ENCODE results near the gene ZNF750.
A peak's percentile ranks its signal among the peaks of the same experiment; 100 is the strongest.

ZNF750 gene

DNA sequence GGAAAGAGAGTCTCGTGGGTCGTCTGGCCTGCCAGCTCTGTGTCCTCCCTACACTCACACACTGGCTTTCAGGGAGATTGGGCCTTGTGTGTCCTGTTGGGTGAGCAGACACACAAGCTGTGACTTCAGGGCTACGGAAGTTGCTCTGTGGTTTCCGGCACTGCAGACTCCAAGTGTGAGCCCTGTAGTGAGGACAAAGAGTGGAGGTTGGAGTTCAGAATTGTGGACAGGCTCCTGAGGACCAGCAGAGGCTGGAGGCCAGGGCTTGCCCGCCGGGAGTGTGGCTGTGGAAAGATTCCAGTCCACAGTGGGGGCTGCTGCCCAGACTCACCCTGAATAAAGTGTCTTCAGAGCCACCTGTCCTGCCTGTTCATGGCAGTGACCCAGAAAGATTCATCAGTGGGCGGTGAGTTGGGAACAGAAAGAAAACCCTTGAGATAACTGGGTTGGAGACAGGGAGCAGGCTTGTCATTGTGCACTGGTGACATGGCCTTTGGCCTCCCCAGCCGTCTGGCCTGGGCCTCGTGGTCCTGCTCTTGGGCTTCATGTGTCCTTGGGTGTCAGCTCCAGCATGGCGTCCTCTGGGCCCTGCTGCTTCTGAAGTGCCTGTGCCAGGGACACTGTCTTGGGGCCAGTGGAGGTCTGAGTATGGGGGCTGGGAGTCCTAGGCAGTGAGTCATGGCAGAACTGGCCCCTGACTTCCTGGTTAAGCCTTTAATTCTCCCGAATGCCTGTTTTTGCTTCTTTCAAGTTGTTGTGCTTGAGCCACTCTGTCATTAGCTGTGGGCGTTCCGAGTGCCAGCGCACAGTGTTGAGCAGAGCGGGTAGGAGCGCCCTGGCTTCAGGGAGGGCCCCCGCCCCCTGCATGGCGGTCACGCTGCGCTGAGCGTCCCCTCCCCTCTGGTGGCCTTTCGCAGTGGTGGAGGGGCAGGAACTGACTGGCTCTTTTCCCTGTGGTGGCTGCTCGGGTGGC is 19.9 kb upstream of the ZNF750 start:
- DNase-seq, result peak; percentile 77

DNA sequence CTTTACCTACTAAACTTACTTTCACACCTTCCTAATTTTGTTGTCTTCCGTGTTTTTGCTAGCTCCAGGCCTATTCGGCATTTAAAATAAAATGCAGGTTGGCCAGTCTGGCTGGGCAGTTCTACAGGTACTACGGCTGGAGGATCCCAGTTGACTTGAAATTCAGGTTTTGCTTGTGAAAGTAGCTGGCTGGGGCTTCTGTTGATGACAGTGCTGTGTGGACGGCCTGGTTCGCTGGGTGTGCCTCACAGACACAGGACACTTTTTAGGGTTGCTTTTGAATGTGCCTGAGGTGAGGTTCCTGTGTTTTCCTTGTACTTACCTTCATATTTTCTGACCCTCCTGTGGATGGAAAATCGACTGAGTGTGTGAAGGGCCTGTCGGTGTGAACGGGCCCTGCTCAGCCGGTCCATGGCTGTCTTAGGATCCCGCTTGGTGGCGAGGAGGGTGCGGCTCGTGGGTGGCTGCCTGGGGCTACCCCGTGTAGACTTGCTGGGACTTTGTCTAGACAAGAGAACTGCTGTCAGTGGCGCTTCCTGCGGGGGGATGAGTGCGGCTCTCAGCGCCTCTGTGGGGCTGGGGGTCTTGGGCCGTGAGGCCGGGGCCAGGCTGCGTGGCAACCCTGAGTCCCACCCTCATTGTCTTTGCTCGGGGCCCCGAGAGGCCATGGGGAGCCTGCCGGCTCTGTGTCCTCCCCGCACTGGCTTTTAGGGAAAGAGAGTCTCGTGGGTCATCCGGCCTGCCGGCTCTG is 18.7 kb upstream of the ZNF750 start:
- peak; percentile 64 for DNase-seq

DNA sequence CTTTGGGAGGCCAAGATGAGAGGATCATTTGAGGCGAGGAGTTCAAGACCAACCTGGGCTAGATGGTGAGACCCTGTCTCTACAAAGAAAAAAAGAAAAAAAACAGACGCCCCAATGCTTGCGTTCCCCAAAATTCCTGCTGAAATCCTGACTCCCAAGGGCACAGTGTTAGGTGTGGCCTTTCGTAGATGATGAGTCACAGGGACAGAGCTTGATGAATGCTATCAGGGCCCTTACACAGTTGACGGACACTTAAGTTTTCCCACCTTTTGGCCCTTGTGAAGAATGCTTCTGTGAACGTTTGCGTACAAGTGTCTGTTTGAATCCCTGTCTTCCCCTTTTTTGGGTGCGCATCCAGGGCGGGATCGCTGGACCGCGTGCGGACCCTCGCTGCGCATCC is 16.5 kb upstream of the ZNF750 start:
- no peak for DNase-seq

DNA sequence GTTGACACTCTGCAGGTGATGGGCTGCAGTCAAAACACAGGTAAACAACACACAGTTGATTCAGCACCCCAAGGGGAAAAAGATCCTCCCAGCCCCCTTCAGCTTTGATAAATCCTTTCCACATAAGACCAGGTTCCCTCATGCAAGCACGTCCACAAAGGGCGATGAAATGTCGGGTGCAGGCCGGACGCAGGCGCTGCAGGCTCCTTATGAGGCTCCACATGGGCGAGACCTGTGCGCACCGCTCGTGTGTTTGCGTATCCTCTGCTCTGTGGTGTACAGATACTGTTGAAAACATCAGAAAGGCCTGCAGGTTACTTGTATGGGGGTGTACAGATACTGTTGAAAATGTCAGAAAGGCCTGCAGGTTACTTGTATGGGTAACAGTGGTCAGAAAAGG is 14.4 kb upstream of the ZNF750 start:
- no peak for DNase-seq

DNA sequence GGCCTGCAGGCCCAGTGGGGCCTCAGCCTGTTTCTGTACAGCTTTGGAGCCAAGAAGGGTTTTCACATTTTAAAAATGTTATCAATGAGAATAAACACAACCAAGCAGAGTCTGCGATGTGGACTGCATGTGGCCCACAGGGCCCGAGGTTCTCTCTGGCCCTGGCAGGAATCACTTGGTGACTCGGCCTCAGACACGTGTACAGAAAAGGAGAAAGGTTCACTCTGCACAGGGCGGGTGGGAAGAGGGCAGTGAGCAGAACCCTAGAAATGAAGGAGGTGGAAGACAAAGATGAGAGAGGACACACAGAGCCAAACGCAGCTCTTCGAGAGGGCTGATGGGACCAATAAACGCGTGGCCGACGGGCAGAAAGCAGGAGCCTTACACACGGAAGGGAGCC is 11.6 kb upstream of the ZNF750 start:
- no peak for DNase-seq

DNA sequence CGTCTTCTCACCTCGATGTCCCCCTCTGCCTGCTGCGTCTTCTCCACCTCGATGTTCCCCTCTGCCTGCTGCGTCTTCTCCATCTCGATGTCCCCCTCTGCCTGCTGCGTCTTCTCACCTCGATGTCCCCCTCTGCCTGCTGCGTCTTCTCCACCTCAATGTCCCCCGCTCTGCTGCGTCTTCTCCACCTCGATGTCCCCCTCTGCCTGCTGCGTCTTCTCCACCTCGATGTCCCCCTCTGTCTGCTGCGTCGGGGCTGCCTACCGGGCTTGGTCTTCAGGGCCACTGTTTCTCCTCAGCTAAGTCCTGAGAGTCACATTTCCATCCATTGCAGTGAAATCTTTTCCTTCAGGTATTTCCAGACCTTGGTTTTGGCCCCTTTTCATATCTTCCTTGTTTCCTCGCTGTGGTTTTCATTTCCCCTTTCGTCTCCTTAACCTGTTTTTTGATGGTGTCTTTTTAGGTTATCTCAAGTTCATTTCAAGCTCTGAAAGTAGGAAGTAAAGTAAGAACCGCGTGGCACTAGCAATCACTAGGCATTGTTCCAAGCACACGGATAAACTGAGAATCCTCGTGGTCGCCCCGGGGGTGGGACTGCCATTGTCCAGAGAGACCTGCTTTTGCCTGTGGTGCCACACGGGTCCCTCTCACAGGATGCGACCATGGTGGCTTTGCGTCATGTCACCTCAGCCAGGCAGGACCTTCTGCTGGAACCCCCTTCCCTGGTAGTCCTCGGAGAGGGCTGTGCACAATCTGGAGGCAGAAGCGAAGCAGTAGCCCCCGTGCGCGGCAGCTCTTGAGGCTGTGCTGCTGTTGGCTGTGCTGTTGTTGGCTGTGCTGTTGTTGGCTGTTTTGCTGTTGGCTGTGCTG is 9.5 kb upstream of the ZNF750 start:
- no peak for DNase-seq

DNA sequence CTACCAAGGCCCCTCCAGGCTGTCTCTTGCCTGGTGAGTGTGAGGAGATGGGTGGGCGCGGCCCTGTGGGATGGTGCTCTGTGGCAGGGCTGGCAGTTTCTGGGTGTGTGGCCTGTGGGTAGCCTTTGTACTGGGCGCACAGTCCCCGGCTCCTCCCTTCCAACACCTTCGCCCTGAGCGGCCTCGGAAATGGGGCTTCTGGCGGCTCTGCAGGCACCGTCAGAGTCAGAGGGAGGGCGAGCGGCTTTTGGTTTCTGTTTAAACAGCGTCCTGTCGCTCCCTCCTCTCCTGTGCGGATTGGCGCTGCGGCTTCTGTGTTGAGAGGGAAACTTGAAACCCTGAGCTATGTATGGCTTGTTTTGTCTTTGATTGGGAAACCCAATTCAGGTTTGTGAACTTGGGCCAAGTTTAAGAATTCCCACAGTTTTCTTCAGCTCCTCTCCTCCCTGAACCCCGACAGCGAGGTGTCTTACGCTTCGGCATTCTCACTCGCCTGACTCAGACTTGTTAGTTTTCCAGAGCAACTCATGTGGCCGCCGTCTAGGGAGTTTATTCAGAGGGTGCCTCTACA is 8.3 kb upstream of the ZNF750 start:
- peak; percentile 56 for DNase-seq

DNA sequence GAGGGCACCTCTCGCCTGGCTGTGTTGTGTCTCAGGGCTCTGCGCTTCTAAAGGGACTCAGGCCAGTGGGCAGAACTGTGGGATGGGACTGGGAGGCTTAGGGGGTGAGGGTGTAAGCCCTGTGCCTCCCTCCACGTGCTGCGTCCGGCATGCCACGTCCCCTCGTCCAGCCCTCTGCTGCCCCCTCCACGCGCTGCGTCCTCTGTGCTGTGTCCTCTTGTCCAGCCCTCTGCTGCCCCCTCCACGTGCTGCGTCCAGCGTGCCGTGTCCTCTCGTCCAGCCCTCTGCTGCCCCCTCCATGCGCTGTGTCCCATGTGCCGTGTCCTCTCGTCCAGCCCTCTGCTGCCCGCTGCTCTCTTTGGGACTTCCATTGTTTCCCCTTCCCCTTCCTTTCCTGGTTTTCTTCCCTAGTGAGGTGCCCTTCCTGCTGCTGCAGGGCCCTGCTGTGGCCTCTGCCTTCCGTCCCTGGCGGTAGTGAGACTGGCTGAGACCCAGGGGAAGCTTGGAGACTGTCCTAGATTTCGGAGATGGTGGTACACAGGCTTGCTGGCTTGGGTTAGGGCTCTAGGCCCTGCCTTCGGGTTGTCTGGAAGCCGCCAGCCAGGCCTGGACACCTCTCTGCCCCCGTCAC is 6.4 kb upstream of the ZNF750 start:
- no peak for DNase-seq

DNA sequence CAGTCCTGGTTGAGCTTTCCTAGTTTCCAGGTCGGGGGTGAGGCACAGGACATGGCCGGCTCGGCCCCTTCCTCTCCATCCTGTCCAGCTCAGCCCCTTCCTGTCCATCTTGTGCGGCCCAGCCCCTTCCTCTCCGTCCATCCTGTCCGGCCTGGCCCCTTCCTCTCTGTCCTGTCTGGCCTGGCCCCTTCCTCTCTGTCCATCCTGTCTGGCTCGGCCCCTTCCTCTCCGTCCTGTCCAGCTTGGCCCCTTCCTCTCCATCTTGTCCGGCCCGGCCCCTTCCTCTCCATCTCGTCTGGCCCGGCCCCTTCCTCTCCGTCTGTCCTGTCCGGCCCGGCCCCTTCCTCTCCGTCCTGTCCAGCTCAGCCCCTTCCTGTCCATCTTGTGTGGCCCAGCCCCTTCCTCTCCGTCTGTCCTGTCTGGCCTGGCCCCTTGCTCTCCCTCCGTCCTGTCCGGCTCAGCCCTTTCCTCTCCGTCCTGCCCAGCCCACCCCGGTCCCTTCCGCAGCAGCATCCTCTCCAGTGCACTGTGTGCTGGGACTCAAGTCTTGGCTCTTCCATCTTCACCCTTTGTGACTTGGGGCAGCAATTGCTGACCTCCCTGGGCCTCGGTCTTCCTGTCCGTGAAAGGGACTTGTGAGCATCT is 5.5 kb upstream of the ZNF750 start:
- no peak for DNase-seq

DNA sequence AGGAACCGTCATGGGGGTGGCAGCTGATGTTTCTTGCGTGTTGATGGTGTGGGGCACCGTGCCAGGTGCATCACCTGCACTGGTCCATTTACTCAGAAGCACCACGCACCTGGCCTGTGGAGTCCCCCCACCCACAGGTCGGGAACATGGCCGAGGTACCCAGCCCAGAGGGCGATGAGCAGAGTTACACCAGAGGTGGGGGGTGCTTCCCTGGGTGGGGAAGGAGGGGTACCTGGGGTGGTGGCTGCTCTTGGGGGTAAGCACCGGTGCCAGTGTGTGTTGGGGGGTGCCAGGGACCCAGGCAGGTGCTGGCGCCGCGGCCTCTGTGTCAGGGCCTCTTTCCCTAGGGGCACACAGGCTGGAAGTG is 5.0 kb upstream of the ZNF750 start:
- DNase-seq, result no peak

DNA sequence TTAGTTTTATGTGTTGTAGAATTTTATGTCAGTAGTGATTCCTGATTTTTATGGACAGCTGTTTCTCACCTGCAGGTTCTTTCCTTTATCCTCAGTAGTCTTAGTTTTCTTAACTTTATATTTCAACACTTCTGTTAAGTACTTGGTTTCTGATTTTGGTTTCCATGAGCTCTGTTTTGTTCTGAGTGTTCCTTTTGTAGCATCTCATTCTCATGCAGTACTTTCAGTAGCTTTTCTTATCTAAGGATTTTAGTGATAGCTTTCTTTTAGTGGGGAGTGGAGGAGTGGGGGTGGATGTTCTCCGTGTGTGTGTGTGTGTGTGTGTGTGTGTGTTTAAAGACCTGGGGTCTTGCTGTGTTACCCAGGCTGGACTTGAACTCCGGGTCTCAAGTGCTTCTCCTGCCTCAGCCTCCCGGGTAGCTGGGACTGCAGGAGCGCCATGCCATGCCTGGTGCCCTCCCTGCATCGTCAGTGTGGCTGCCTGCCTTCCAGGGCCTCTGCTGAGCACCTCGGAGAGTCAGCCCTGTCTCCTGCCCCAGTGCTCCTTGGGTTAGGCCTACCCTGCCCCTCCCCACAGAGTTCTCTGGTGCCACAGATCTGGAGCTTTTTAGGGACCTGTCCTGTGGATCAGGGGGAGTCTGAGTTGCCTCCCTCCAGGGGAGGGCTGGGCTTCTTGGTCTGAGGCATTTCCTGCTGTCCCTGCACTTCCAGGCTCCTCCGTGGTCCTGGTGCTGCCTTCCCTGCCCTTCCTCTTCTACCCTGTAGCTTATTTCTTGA is 4.3 kb upstream of the ZNF750 start:
- DNase-seq, result no peak

DNA sequence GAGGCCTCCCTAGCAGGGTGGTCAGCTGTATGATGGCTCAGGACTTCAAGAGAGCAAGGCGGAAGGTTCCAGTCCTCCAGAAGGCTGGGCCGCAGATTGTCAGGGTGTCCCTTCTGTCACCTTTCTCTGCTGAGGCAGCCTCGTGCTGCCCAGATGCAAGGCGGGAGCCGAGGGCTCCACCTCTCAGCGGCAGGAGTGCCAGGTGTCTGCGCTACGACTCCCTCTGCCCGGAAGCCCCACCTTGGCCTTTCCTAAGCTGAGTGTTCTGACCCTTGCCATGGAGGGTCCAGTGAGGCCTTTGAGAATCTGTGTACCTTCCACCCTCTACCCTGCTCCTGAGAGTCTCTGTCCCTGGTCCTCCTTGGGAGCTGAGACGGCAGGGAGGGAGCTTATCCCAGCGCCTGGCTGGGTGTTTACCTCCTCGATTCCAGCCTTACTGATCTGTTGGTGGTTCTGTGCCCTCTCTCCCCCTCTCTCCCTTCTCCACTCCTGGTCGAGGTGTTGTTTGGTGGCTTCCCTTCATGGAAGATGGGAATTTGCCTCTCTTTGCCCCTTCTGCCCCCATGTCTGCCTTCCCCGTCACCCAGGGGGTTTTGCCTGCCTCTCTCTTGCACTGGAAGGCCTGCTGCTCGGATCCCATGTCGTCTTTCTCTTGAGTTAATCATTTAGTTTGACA is 2.2 kb upstream of the ZNF750 start:
- no peak for DNase-seq

DNA sequence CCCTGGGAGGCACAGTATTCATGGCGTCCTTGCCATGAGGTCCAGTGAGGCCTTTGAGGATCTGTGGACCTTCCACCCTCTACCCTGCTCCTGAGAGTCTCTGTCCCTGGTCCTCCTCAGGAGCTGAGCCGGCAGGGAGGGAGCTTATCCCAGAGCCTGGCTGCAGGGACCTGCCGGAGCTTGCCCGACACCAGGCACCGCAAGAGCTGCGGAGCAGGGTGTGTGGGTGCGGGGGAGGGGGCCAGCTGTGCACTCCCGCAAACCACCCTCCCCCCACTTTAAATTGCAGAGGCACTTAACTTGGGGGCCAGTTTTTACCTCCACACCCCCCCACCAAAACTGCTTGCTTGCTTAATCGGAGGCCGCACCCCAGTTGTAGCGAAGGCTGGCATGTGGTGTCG is 609 bp upstream of the ZNF750 start:
- no peak for DNase-seq

DNA sequence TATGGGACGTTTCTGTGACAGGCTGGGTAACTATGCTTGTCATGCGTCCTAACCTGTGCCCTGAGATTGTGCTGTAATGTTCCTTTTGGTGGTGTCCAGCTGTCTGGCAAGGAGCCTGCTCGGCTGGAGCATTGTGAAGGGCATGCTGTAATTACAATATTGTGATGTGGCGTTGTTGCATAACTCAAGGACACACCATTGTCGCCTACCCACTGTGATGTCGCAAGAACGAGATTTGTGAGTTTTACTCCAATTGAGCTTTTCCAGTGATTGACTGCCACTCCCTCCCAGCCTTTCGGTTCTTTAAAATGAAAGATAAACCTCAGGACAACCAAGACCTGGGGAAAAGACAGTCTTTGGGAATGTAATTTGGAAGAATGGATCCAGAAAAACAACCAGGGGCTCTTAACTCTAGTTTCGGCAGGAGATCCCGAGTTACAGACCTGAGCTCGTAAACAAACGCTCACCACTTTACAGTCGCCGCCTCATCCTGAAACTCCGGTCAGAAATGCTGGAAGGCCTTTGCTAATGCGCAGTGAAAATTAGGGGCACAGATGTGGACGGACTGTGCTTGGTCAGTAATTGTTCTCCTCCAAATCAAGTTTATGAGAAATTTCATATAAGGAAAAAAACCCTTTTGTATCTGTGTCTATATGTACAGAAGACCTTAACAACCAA is 1.3 kb downstream of the ZNF750 start:
- no peak for DNase-seq

DNA sequence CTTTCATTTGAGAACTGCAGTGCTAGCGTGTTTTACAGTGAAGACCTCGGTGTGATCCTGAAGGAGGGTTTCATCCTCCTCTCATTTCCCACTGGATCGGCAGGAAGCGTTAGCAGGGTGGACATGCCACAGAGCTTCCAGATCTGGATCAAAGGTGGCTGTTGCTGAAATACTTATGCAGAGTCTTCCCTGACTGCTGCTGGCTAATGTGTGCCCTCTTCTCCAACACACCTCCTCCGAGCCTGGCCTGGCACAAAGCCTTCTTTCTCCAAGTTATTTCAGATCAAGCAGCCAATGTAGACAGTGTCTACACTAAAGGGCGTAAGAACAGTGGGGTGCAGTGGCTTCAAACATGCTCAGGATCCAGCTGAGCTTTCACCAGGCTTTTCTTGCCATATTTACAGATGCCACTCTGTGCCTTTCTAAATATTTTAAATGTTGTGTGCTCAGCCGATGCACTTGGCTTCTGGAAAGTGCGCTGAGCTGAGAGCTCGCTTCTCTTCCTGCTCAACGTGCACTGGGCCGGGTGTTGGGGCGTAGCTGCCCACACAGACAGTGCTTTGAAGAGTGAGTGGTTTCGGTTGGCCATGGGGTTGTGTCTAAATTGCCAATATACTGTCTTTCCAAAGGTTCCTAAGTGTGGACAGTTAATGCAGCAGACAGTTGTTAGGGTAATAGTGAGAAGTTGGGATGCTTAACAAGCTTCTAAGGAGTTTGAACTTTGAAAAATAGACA is 2.1 kb downstream of the ZNF750 start:
- no peak for DNase-seq

DNA sequence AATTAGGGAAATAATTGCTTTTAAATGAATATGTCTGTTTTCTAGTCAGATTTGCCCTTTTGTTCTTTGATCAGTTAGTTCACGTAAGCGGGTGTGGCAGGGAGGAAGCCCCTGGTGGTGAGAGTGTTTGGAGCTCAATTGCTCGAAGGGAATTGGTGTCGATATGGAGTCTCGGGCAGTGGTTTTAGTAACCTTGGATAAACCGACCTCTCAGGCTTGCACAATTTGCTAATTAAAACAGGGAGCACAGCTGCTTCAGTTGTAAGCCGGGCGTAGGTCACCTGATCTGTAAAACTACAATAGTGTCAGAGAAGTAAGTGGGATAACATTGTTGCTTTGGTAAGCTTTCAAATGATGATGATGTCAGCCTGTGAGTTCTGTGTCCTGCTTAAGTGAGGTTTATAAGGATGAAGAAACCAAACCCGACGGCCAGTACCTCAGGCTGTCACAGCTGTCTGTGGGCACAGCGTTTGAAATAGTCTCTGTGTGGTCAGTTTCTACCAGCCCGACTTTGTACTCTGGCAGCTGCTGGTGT is 2.9 kb downstream of the ZNF750 start:
- DNase-seq, result no peak

DNA sequence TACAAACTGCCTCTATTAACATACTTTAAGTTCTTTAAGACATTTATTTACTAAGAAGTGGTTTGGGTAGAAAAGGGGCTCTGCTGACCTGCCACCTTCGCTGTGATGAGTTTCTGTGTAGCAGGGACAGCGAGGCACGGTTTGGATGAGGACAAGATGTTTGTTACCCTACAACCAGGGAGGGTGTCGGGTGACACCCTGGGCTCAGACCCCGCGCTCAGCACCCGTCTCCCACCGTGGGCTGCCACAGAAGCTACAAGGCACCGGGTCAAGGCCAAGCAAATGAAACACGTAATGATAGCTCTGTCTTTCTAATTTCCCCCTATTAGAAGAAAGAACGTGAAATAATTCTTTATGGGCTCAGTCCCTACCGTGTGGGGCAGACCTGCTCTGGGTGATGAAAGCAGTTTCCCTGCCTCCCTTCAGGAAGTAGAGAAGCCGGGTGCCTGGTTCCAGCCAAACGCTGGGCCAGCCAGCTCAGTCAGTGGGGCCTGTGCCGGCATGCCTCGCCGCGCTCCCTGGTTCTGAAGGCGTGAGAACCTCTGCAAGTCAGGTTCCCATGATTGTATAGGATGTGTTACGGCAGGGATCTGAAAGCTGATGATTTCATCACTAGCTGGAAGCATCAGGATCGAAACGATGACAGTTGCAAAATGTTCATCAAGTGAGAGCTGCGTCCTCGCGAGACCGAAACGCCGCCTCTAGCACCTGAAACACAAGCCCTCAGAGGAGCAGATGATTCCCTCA is 3.9 kb downstream of the ZNF750 start:
- DNase-seq, result no peak

DNA sequence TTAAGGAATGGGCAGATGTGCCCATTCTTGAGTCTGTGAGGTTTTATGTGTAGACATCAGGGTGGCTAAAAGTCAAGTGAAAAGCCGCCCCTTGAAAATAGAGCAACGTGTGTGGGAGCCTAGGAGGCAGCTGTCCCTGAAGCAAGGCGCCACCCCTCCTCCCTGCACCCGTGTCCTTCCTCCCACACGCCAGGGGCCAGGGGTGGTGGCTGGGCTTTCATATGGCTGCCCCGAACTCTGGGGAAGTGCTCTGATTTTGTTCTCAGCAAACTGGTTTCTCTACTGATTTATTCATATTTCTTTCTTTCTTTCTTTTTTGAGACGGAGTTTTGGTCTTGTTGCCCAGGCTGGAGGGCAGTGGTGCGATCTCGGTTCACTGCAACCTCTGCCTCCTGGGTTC is 4.7 kb downstream of the ZNF750 start:
- no peak for DNase-seq

Measured in CD4-positive, alpha-beta T cell treated with Interleukin-17A for 4 hours (primary cell).